NOMO-1 treated with dmso at 0.1 percent for 144 hours (cell line): ENCODE results near the gene ELK4.

Experiments used
- DNase-seq: peaks from one replicate; lab custom pipeline; 2025; ENCODE audit not compliant: unreplicated experiment; lab: John Stamatoyannopoulos, UW

ELK4 gene

GRCh38 chr1:205569411-205570172 lies 62.2 kb downstream of the ELK4 start:
- no peak for DNase-seq

- DNase-seq: no peak
These were observed 63.1 kb downstream of the ELK4 start for GRCh38 chr1:205568469-205569361.

GRCh38 chr1:205568135-205568468 lies 63.7 kb downstream of the ELK4 start:
- no peak for DNase-seq

GRCh38 chr1:205567716-205568115 lies 64.1 kb downstream of the ELK4 start:
- no peak for DNase-seq

- DNase-seq: no peak
These were observed 66.0 kb downstream of the ELK4 start for GRCh38 chr1:205565799-205566198.

- DNase-seq: no peak
These were observed 67.8 kb downstream of the ELK4 start for GRCh38 chr1:205563927-205564441.

GRCh38 chr1:205561501-205562203 lies 70.2 kb downstream of the ELK4 start:
- DNase-seq: no peak
